Activated CD8-positive, alpha-beta memory T cell treated with anti-CD3 and anti-CD28 coated beads, Interleukin-2, amount 50 U/mL, for 48 hours (primary cell): ENCODE results near the gene LIPT2.

ENCODE experiments used
- DNase-seq: peaks from one replicate; pipeline ENCODE4 v3.0.0-alpha.2; 2020

The LIPT2 gene

DNA sequence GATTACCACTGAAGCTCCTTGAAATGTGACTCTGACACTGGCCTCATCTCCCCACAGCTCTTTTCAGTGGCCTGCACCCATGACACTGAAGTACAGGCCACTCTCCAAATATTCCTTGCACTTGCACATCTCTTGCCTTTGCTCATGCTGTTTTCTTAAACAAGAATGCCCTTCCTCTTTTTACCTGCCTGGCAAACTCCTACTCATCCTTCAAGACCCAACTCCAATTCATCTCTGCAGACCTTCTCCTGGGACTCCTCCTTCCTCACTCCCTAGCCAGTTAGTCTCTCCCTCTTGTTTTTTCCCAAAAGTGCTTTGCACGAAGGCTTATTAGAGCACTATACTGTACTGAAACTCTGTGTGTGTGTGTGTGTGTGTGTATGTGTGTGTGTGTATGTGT is 28.8 kb downstream of the LIPT2 start:
- DNase-seq, result no peak

DNA sequence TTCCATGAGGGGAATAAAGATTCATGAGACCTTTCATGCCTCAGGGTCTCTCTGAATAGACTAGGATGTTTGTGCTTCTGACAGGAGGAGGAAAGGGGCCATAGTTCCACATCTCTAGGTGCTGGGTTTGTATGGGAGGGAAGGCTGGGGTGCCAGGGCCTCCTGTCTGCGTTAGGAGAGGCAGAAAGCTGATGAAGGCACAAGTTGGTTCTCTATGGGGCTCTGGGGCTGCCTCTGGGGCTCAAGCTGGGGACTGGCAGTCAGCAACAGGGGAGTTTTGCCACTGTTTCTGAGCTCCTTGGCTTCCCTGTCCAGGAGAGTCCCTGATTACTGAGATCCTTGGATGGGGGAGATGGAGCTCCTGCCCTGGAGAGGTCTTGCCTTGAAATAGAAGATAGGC is 30.3 kb downstream of the LIPT2 start:
- no peak for DNase-seq

DNA sequence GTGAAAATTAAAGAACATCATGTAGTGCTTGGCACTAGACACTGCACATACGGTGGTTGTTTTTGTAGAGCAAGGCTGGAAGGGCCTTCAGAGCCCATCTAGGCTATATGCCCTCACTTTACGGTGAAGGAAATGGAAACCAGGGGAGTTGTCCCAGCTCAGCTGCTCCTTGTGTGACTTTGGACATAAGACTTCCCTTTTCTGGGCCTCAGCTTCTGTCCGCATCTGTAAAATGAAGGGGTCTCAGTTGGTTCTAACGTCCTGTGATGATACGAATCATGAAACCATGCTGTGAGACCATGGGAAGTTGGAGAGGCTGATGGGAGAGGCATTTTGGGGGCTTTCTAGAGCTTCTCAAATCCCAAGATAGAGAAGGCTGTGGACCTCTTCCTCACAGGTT is 30.9 kb downstream of the LIPT2 start:
- DNase-seq, result peak; percentile 29

DNA sequence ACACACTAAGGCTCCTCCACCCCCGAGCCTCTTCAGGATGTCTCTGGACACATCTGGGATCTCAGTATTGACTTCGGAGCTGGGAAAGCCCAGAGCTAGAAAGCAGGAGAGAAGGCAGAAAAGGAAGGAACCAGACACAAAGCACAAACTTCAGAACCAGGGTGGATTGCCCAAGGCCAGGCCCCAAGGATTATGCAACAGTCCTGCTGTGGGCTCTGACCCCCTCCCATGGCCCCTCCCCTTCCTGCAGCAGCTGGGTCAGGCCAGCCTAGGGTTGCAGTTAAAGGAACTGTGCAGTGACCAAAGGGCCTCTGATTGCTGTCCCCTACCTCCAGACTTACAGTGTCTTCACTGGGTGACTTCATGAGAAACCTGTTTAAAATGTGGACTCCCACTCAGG is 31.5 kb downstream of the LIPT2 start:
- peak; percentile 30 for DNase-seq

DNA sequence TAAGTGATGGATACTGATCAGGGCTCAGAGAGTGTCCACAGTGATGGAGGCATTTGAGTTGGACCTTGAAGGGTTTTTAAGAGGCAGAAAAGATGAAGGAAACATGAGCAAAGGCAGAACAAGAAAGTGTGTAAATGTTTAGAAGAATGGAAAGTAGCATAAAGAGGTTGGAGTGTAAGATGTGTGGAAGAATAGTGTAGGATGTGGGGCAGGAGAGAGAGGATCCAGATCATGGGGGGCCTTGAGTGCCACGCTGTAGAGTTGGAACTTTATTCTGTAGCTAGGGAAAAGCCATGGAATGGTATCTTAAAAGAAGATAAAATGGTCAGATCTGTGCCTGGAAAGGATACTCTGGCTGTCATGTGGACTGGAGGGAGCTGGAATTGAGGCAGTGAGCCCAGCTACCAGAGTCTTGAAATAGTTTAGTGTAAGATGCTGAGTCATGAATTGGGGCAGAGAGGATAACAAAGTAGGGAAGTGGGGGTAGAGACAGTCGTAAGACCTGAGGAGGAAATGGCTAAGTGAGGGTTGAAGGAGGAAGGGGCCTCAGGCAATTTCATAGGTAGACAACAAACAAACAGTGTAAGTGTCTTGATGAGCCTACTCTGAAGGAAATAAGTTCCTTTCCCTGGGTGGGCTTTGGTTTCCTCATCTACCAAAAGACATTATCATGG is 32.9 kb downstream of the LIPT2 start:
- DNase-seq, result no peak

DNA sequence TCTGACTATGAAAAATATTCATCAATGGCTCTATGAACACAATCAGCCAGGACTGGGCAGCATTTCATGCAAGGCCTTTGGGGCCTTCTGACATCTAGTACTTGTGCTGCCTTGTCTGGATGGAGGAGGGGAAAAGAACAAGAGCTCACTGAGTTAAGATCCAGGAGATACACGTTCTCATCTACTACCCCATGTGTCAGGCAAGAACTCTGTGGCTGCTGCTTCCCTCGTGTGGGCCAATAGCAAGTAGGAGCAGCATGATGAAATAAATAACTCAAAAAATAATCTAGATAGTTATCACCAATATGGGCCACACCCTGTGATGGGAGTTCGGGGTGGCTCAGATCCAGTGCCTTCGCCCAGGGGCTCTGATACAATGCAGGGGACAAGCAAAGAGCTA is 33.5 kb downstream of the LIPT2 start:
- DNase-seq, result peak; percentile 23

DNA sequence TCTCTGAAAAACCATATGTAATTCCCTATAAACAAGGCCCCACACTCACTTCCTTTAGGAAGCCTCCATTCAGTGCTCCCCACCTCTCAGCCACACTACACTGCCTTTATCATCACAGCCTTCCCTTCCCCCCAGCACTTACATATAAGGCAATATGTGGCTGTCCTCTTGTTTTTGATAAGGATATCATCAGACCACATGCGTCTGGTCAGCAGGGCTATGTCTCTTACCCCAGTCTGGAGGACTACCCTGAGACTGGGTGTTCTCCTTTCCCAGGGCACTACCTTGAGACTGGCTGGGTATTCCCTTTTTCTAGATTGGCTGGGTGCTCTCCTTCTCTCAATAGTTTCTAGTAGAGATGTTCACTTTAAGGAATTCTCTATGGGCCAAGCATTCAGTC is 33.9 kb downstream of the LIPT2 start:
- DNase-seq, result no peak

DNA sequence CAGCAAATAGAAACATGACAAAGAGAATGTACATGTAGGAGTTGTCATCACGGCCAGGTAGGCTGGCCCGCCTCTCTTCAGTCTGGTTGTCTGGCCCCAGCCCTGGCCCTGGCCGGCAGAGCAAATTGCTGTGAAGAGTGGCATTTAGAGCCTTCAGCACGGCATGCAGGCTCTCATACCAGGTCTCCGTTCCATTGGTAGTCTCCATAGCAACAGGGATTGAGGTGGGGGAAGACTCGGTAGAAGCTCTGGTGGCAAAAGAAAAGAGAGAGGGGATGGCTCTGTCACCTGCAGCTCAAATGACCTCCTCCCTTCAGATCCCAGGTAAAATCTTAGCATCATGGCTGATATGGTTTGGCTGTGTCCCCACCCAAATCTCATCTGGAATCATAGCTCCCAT is 36.2 kb downstream of the LIPT2 start:
- no peak for DNase-seq

DNA sequence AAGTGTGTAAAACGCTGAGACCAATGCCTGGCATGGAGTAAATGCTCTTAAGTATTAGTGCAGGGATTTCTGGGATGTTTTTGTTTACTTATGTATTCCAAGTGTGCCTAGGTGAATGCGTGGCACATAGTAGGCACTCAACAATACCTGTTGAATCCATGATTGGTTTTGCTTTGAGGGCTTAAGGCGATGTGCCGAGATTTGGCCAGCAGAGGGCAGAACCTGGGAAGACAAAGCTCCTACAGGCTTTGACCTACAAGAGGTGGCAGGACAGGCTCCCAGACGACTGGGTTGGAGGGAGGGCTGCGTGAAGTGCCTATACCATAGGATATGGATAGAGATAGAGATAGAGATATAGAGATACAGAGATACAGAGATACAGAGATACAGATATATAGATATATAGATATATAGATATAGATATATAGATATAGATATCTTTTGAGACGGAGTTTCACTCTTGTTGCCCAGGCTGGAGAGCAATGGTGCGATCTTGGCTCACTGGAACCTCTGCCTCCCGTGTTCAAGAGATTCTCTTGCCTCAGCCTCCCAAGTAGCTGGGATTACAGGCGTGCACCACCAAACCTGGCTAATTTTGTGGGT is 40.0 kb downstream of the LIPT2 start:
- peak; percentile 78 for DNase-seq

DNA sequence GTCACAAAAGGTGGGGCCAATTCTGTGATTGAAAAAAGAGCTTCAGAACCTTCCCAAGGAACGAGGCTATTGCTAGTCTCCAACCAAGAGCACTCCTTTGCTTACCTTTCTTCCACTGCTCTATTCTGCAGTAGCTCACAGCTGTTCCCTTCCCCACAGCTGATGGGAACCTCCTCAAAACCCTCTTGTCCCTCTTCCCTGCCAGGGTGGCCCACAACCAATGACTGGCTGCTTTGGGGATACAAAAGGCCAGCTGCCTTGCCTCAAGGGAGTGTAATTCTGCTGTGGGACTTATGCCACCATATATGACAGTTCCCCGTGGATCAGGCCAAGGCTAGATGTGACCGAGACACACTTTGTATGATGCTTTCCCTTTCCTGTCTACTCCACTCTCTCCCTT is 41.2 kb downstream of the LIPT2 start:
- no peak for DNase-seq

DNA sequence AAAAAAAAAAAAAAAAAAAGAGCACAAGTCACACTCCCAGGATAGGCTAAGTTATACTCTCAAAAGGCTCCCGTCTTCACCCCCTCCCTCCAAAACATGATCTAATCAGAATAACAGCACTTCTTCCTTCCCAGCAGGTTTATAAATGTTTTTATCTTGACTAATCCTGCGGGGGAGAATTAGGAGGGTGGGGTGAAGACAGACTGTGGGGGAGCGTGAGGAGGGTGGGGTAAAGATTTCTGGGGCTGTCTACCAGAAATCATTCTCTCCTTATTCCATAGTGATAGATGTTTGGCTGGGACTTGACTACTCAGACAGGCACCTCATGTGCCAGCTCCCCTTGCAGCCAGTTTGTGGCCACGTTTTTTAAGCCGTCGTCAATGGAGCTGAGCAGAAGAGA is 43.2 kb downstream of the LIPT2 start:
- DNase-seq, result no peak

DNA sequence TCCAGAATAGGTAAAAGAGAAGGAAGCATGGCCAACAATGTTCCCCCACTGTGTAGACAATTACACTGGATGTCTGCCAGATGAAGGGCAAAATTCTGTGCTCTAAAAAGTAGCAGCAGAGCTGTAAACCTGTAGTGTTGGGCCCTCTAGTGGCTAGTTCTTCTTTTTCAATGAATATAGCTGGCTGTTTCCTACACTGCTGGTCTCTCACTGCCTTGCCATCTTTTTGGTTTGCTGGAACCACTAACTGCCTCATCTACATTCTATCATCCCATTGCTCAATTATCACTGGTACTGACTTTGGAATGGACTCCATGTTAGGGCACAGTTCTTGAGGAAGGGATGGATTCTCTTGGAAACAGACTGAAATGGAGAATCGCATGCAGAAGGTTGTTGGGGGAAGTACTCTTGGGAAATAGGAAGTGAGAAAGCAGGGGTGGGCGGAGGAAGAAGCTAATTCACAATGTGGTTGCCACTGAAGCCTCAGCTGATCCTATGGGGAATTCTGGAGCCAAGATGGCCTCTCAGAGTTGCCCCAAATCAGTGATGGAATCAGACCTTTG is 44.1 kb downstream of the LIPT2 start:
- DNase-seq, result no peak

DNA sequence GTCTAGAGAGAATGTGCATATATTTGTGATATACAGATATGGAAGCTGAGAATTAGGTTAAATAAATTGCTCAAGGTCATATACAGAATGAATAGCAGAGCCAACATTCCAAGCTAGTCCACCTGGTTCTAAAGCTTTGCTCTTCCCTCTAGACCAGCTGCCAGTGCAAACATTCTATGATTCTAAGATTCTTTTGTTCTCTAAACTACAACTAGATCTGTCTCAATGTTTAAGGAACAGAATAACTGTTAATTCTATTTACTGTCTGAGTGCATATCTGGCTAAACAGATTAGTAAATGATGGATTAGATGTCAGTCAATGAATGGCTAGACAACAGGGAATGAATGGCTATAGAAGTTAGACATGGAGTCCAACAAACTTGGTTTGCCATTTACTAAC is 45.8 kb downstream of the LIPT2 start:
- DNase-seq, result no peak

DNA sequence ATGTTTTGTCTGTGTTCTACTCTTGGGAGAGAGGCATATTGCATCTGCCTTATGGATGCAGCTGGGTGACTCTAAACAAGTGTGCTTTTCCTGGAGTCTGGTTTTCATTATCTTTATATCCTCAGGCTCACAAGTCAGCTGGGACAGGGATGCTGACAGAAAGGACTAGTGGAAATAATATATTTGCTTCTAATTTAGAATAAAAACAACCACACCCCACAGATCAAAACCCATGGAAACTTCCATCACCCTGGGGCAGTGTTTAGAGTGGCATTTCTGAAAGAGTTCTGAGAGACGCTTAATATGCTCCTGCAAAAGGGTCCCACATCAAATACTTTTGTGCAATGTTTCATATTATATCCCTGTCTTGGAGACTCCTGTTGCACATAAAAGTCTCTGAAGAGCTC is 47.0 kb downstream of the LIPT2 start:
- DNase-seq, result no peak

DNA sequence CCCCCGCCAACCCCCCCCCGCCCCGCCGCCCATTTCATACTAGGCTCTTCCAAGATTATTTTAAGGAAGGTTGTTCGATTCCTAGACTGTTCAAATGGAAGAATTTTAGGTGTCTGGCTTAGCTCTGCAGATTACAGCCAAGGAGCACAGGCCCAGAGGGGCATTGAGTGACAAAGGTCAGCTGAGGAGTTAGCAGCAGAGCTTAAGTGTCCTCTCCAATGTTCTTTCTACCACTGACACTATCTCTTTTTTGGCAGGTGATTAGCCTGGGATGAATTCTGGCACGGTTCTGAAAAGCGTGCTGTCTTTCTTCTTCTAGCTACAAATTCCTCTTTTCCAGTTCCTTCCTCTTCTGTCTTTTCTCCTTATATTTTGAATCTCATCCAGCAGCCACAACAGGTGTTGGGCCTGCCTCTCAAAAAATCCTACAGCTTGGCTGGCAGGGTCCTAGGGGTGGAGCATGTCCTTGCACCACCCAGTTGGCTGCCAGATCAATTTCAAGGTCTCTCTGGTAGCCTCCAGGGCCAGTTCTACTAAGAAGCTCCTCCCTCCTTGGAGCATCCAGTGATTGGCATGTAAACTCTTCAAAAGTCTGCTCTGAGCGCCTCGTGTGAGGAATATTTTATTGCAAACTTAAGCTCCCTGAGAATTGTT is 49.2 kb downstream of the LIPT2 start:
- DNase-seq, result no peak

DNA sequence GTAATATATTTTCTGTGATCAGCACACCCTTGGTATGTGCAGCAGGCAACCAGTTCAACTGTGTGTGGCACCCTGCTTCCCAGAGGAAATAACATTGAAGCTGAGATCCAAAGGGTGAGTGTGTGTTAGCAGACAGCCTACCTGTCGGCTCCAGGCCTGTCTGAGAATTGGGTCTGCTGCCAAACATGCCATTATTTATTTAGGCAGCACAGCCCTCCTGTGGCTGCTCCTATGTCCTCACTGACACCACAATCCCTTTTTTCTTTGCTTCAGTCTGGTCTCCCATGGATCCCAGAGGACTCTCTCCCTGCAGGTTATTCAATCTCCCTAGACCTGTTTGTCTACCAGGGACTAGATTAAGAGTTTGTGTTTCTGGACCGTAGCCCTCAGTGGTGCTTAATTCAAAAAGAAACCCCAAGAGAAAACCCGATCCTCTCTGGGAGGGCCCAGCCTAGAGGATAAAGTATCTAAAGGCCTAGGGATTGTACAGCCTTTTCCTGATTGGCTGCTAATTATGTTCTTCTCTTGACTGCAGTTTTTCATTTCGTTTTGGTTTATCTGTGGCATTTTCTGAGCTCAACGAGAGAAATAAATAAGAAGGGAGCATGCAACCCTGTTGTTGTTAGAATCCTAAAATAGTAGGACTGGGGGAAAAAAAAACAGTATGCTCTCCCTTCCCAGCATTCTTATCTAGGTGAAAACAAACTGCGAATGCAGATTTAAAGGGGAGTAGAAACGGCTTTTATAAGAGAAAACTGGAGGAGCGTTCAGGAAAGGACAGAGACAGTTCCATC is 50.3 kb downstream of the LIPT2 start:
- no peak for DNase-seq

DNA sequence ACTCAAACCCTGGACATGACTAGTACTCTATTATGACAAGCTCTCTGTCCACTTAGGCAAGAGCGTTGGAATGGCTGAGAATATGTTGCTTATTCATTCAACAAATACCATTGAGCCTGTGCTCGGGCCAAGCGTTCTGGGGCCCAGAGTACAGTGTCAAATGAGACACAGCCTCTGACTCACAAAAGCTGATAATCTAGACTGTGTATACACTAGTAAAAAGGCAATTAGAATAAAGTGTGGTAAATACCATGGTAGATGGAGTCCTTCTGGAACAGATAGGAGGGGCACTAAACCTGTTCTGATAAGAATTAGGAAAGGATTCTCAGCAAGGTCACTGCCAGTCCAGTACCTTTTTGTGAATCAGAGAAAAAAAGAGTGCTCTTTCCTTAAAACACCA is 50.9 kb downstream of the LIPT2 start:
- no peak for DNase-seq
